ELF-1 (cell line): Measurements from ENCODE around the gene CCNL2.
"Not testable (repeated sequence)": the region's sequence is repeated elsewhere in the genome, so short reads cannot be mapped to it uniquely, and the experiment has no call there.

Experiments used
- DNase-seq: peaks from one replicate; pipeline ENCODE4 v3.0.0-alpha.2; 2016; ENCODE audit warnings: low read depth, low spot score

Gene CCNL2

GRCh38 chr1:1399187-1399871 lies at the start of gene CCNL2:
Gene CCNL2, minus strand, starts transcription at chr1:1399335. Its CDS starts 29 bp downstream, at chr1:1399306.
- peak; percentile 99 for DNase-seq

GRCh38 chr1:1446631-1447030 lies 47.5 kb upstream of the CCNL2 start:
- not testable (repeated sequence) for DNase-seq

GRCh38 chr1:1442069-1442770 lies 43.1 kb upstream of the CCNL2 start:
- no peak for DNase-seq

- DNase-seq, result peak; percentile 67
These were observed 42.1 kb upstream of the CCNL2 start for GRCh38 chr1:1441002-1441888.

GRCh38 chr1:1440262-1441001 lies 41.3 kb upstream of the CCNL2 start:
- DNase-seq, result no peak

GRCh38 chr1:1439546-1440261 lies 40.6 kb upstream of the CCNL2 start:
- DNase-seq, result no peak

GRCh38 chr1:1438531-1439381 lies 39.6 kb upstream of the CCNL2 start:
- DNase-seq, result no peak

- no peak for DNase-seq
These were observed 38.8 kb upstream of the CCNL2 start for GRCh38 chr1:1437904-1438376.

- DNase-seq, result no peak
These were observed 38.1 kb upstream of the CCNL2 start for GRCh38 chr1:1437033-1437903.

- DNase-seq, result no peak
These were observed 37.5 kb upstream of the CCNL2 start for GRCh38 chr1:1436630-1437032.

GRCh38 chr1:1435911-1436629 lies 36.9 kb upstream of the CCNL2 start:
- DNase-seq, result no peak

GRCh38 chr1:1435106-1435903 lies 36.2 kb upstream of the CCNL2 start, which contains the start of gene VWA1:
Gene VWA1, plus strand, starts transcription at chr1:1435690. Its CDS starts 59 bp downstream, at chr1:1435749.
- DNase-seq, result no peak

- no peak for DNase-seq
These were observed 35.6 kb upstream of the CCNL2 start for GRCh38 chr1:1434824-1435105.

GRCh38 chr1:1434131-1434823 lies 35.1 kb upstream of the CCNL2 start:
- peak; percentile 60 for DNase-seq

GRCh38 chr1:1433804-1434130 lies 34.6 kb upstream of the CCNL2 start:
- peak; percentile 62 for DNase-seq

GRCh38 chr1:1432951-1433803 lies 34.0 kb upstream of the CCNL2 start:
- DNase-seq, result peak; percentile 93
